Left lung (tissue), 10 donors: Measurements from ENCODE around the gene PIK3AP1. TPM values are rescaled to one million over a fixed set of nuclear protein-coding genes. Genes with fewer than 3 reads are reported as not detected.

Experiments
- ATAC-seq: fragments of 200-7000 bp; cut with Tn5 transposase; one replicate; pipeline ENCODE4 v1.9.1; 2020; ENCODE audit warnings: moderate library complexity
- DNase-seq, 4 donors: peaks; one replicate each; pipeline ENCODE4 v3.0.0-alpha.2; 2013 to 2020
- H3K27ac ChIP-seq, 2 donors: fragments of 200-600 bp; sonication (generic) in 1 of 2; one replicate each; pipeline versions ENCODE4 v1.5.0 to v1.8.0; 2020 to 2021
- H3K27me3 ChIP-seq, 2 donors: fragments of 200-600 bp; sonication (generic) in 1 of 2; one replicate each; pipeline versions ENCODE4 v1.5.0 to v1.8.0; 2020 to 2021
- H3K36me3 ChIP-seq, 2 donors: fragments of 200-600 bp; sonication (generic) in 1 of 2; one replicate each; pipeline versions ENCODE4 v1.5.0 to v1.8.0; 2020 to 2021
- H3K4me1 ChIP-seq, 2 donors: fragments of 200-600 bp; one replicate each; pipeline ENCODE4 v1.8.0; 2021
- H3K4me3 ChIP-seq, 2 donors: fragments of 200-600 bp; sonication (generic) in 1 of 2; one replicate each; pipeline versions ENCODE4 v1.5.0 to v1.8.0; 2020 to 2021; ENCODE audit warnings: mild to moderate bottlenecking in 1 of 2
- H3K9me3 ChIP-seq, 2 donors: fragments of 200-600 bp; sonication (generic) in 1 of 2; one replicate each; pipeline versions ENCODE4 v1.5.0 to v1.8.0; 2020 to 2021
- intact Hi-C, 2 donors: fragments of 100-400 bp; cut with DNase I; formaldehyde crosslinking; loops; one replicate each; pipeline versions ENCODE4 v1.11.2 to v1.14.2; 2022
- polyA plus RNA-seq, 6 donors: library from polyadenylated mRNA; unstranded; fragments of 120-200 nt; gene quantifications; one replicate each; pipeline ENCODE4 v1.2.1, GENCODE V29; 2013; ENCODE audit not compliant: insufficient read length in 6 of 6
- total RNA-seq, 2 donors: library from RNA; stranded (reverse); fragmentation: NEBNext Ultra II Directional; extraction: Animal tissue kit (Norgen Biotek cat#: 25700); gene quantifications; one replicate each; pipeline ENCODE4 v1.2.1, GENCODE V29; 2021
- TF ChIP-seq, protein P1 (sequence below), 2 donors: fragments of 200-600 bp; sonication (generic) in 1 of 2; IDR thresholded peaks; one replicate each; pipeline versions ENCODE4 v1.5.0 to v1.8.0; 2021; ENCODE audit warnings: antibody characterized with exemption in 2 of 2
- donor health status: DM: no; HTN: yes; CAD: no.
- donor health status: DM: no; HTN: no; CAD: no.

The PIK3AP1 gene
- total and polyA plus RNA-seq, 8 donors: 2.3 to 91.3 (median 3.6) TPM

DNA sequence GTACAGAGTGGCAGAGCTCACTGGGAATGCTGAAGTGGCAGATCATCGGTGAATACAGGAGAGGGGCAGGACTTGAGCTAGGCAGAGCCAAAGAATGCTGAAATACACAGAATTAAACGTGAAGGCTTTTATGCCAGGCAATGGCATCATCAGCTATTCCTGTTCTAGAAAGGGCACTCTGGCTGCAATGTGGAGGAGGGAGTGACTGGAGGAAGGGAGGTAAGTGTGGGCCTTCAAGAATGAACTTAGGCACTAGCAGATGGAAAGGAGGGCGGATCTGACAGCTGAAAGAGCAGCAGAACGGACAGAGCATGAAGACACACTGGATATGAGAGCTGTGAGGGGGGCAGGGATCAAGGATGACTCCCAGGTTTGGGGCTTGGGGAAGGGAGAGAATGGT is 121.5 kb downstream of the PIK3AP1 start:
- no peaks in the 10 kb centered on the region for H3K9me3 ChIP-seq
- no peaks in the 10 kb centered on the region for H3K4me1 ChIP-seq
- H3K27ac ChIP-seq: no peak overlapping the region
- TF ChIP-seq, protein P1, sequence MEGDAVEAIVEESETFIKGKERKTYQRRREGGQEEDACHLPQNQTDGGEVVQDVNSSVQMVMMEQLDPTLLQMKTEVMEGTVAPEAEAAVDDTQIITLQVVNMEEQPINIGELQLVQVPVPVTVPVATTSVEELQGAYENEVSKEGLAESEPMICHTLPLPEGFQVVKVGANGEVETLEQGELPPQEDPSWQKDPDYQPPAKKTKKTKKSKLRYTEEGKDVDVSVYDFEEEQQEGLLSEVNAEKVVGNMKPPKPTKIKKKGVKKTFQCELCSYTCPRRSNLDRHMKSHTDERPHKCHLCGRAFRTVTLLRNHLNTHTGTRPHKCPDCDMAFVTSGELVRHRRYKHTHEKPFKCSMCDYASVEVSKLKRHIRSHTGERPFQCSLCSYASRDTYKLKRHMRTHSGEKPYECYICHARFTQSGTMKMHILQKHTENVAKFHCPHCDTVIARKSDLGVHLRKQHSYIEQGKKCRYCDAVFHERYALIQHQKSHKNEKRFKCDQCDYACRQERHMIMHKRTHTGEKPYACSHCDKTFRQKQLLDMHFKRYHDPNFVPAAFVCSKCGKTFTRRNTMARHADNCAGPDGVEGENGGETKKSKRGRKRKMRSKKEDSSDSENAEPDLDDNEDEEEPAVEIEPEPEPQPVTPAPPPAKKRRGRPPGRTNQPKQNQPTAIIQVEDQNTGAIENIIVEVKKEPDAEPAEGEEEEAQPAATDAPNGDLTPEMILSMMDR (IDR thresholded peaks at IDR 0.05): no peak
- peaks cover 0 to 85% of the 10 kb centered on the region in 2 donors for H3K36me3 ChIP-seq
- no peak for ATAC-seq
- H3K27me3 ChIP-seq: no peaks in the 10 kb centered on the region
- intact Hi-C loops: no loop called here
- no peak for DNase-seq
- H3K4me3 ChIP-seq: no peak overlapping the region

DNA sequence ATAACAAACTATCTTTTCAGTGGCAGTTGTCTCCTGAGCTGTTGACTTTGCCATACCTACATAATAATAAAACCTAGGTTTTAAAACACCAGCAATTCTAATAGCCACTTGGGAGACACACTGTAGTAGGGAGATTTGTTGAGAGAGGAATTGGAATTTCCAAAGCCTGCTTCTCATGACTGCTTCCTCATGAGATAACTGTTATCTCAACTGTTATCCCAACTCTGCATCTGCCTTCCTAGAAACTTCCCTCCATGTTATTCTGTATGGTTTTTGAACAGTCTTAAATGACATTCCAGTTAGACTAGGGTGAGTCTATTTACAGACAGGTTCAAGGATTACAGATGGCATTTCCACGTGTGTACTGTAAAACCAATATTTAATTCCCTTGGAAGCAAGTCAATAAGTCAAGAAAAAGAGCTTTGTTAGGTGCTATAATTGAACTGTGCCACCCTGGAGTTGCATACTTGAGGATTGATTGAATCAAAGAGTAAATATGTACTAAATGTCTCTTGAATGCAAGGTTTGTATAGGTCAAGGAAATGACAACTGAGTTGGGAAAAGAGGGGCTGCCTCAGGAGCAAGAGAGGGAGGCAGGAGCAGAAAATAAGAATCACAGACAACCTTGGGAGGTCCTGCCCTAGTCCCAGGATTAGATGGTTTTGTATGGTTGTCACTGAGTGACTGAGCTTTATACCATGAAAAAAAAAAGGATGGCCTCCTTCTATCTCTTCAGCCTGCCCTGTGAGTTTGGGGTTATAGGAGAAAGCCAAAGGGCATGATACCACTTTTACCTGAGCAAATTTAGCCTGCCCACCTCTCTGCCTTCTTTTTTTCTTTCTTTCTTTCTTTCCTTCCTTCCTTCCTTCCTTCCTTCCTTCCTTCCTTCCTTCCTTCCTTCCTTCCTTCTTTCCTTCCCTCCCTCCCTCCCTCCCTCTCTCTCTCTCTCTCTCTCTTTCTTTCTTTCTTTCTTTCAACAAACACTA is 123.6 kb downstream of the PIK3AP1 start:
- intact Hi-C loops: no loop called here
- ATAC-seq: no peak
- TF ChIP-seq, protein P1 (IDR thresholded peaks at IDR 0.05): no peak
- Histone ChIP-seq H3K27me3 (no peaks in the 10 kb centered on the region), H3K27ac (no peak overlapping the region), H3K4me1 (no peaks in the 10 kb centered on the region), H3K36me3 (peaks cover 0 to 83% of the 10 kb centered on the region in 2 donors), H3K9me3 (no peaks in the 10 kb centered on the region), H3K4me3 (no peak overlapping the region)
- DNase-seq: no peak

DNA sequence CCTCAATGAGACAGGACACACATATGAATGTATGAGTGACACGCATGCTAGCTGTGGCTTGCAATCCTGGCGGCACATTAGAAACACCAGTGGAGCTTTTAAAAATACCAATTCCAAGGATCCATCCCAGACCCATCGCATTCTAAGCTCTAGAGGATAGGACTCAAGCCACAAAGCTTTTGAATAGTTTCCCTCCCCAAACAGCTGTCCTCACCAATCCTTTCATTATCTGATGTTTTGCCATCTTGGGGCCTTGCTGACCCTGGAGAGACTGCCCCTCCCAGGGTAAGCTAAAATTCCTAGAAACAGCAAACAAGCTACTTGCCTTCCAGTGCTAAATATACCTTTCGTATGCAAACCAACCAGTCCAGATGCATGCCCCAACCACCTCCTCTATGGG is 124.6 kb downstream of the PIK3AP1 start:
- DNase-seq (no peak), ATAC-seq (no peak)
- no peaks in the 10 kb centered on the region for H3K4me1 ChIP-seq
- H3K27me3 ChIP-seq: no peaks in the 10 kb centered on the region
- no peak overlapping the region for H3K4me3 ChIP-seq
- intact Hi-C loops: no loop called here
- H3K27ac ChIP-seq: no peak overlapping the region
- peaks cover 0 to 73% of the 10 kb centered on the region in 2 donors for H3K36me3 ChIP-seq
- TF ChIP-seq, protein P1 (IDR thresholded peaks at IDR 0.05): no peak
- H3K9me3 ChIP-seq: no peaks in the 10 kb centered on the region

DNA sequence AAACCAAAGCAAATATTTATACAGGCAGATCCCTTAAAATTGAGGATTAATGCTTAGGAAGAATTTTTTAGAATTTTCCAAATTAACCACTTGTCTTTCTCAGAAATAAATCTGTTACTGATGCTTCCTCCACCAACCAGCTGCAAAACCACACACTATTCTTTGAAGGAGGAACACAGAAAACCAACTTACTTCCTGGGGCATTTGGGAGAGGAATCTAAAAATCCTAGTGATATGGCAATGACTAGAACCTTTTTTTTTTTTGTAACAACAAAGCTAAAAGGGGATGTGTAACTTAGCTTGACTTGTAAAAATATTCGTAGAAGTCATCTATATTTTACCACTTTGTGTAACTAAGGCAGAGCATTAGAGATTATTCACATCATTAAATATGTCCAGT is 128.4 kb downstream of the PIK3AP1 start:
- intact Hi-C loops: no loop called here
- no peak for ATAC-seq
- Histone ChIP-seq H3K4me3 (no peak overlapping the region), H3K27me3 (no peaks in the 10 kb centered on the region), H3K36me3 (peaks cover 0 to 42% of the 10 kb centered on the region in 2 donors), H3K27ac (no peak overlapping the region), H3K9me3 (no peaks in the 10 kb centered on the region), H3K4me1 (peaks cover 5 to 17% of the 10 kb centered on the region in 2 donors)
- TF ChIP-seq, protein P1 (IDR thresholded peaks at IDR 0.05): no peak
- no peak for DNase-seq

DNA sequence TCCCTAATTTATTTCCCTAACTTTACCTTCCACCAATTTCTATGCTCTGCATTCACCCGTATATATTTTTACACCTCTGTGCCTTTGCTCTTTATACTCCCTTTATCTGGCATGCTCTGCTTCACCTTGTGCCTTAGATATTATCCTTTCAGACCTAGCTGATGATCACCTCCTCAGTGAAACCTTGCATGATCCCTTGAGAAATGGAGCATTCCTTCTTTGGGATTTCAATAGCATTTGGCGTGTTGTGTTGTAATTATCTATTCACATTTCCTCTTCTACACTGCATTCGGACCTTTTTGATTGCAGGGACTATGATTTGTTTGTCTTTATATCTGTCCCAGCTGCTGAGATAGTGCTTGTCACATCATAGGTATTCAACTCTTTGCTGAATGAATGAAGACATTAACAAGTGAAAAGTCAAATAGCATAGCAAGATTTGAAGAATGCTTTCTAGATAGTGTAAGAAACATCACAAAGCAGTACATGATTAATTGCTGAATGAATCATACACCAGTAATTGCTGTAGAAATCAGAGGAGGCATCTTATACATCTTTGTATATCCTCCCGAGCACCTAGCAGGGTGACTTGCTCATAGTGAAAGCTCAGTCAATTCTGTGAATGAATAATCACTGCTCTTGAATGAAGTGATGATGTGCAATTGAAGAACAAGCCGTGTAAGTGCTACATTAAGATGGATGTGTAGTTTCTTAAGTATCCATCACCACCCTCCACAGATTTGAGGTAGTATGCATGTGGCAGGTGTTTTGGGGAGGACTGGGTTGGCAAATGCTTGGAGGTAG is 131.5 kb downstream of the PIK3AP1 start:
- Histone ChIP-seq H3K4me3 (no peak overlapping the region), H3K27ac (peak overlapping the region in 1 of 2 donors; percentile 97), H3K4me1 (peaks cover 25 to 38% of the 10 kb centered on the region in 2 donors), H3K9me3 (no peaks in the 10 kb centered on the region), H3K36me3 (peaks cover 0 to 17% of the 10 kb centered on the region in 2 donors), H3K27me3 (no peaks in the 10 kb centered on the region)
- ATAC-seq (no peak), DNase-seq (no peak)
- TF ChIP-seq, protein P1 (IDR thresholded peaks at IDR 0.05): no peak
- intact Hi-C loops: no loop called here
